HCT116 (cell line): ENCODE data around the gene TMEM11. TPM values are rescaled to one million over a fixed set of nuclear protein-coding genes. Genes with fewer than 3 reads are reported as not detected.

ENCODE experiments used
- ATAC-seq: fragments of 200-7000 bp; cut with Tn5 transposase; 2 replicates; pipeline ENCODE4 v1.9.1; 2020; ENCODE audit warnings: mild to moderate bottlenecking, moderate library complexity
- BruUV-seq: library from RNA; stranded (reverse); fragments of 400-500 nt; replicated peaks from 2 replicates; lab custom pipeline; 2021; lab: Mats Ljungman, UMichigan
- CTCF ChIA-PET: fragments of 300-600 bp; sonication (Branson Sonifier 250); formaldehyde crosslinking; loops from one replicate; lab custom pipeline; 2021; ENCODE audit warnings: antibody characterized with exemption; lab: Charles Lee
- POLR2A ChIA-PET: fragments of 300-600, 350-600 bp; sonication (Branson Sonifier 250); formaldehyde crosslinking; loops from one replicate; lab custom pipeline; 2021; ENCODE audit warnings: antibody characterized with exemption; lab: Charles Lee
- RAD21 ChIA-PET, 2 experiments: fragments of 300-600 bp; sonication (Branson Sonifier 250); formaldehyde crosslinking; loops; one replicate each; lab custom pipeline; 2023; ENCODE audit warnings: low total read pairs in 2 of 2; ENCODE audit not compliant: uncharacterized antibody in 2 of 2, unreplicated experiment in 2 of 2, low non-redundant PET in 1 of 2; lab: Charles Lee
- DNase-seq: peaks from one replicate; pipeline ENCODE4 v3.0.0-alpha.2; 2010; ENCODE audit warnings: low read depth, low spot score
- H2AFZ ChIP-seq: fragments of 200-600 bp; shearing (Covaris generic), sonication (generic); 2 replicates; pipeline ENCODE4 v1.6.1; 2017; ENCODE audit warnings: low read depth, mixed run types, mixed read lengths, antibody characterized with exemption, low read length; ENCODE audit not compliant: poor library complexity, severe bottlenecking
- H3K27ac ChIP-seq: 2 replicates; pipeline ENCODE4 v1.5.1; 2012; ENCODE audit warnings: low read depth, low read length
- H3K27me3 ChIP-seq: fragments of 200-600 bp; sonication (generic); 2 replicates; pipeline ENCODE4 v1.6.1; 2016; ENCODE audit warnings: mixed run types, low read length, mixed read lengths; ENCODE audit not compliant: insufficient read depth
- H3K36me3 ChIP-seq, 2 experiments: fragments of 200-500 bp in 1 of 2; fragments of 200-600 bp in 1 of 2; sonication (Bioruptor generic) in 1 of 2; sonication (generic) in 1 of 2; 2 replicates each; pipeline versions ENCODE4 v1.5.1 to v1.6.1; 2014 to 2016; ENCODE audit warnings: low read length in 2 of 2, inconsistent platforms in 1 of 2, mixed read lengths in 1 of 2, mixed run types in 1 of 2; ENCODE audit not compliant: insufficient read depth in 2 of 2, control insufficient read depth in 1 of 2
- H3K4me1 ChIP-seq, 2 experiments: fragments of 200-600 bp in 1 of 2; sonication (generic) in 1 of 2; 2 replicates each; pipeline versions ENCODE4 v1.5.1 to v1.6.1; 2012 to 2017; ENCODE audit warnings: low read length in 2 of 2, inconsistent platforms in 1 of 2, mild to moderate bottlenecking in 1 of 2, mixed read lengths in 1 of 2, mixed run types in 1 of 2, moderate library complexity in 1 of 2; ENCODE audit not compliant: insufficient read depth in 2 of 2, control insufficient read depth in 1 of 2
- H3K4me2 ChIP-seq: fragments of 200-600 bp; sonication (generic); 2 replicates; pipeline ENCODE4 v1.6.1; 2017; ENCODE audit warnings: mixed run types, low read length, mixed read lengths
- H3K4me3 ChIP-seq, 2 experiments: fragments of 200-600 bp in 1 of 2; sonication (generic) in 1 of 2; replicated peaks in 1 of 2; 2 replicates each; pipeline ENCODE4 v1.5.1; 2011 to 2016; ENCODE audit warnings: low read length in 2 of 2, control low read depth in 1 of 2, low read depth in 1 of 2, mild to moderate bottlenecking in 1 of 2, mixed read lengths in 1 of 2, mixed run types in 1 of 2
- H3K79me2 ChIP-seq: fragments of 200-600 bp; sonication (generic); 2 replicates; pipeline ENCODE4 v1.6.1; 2017; ENCODE audit warnings: mild to moderate bottlenecking, mixed run types, low read length, moderate library complexity, mixed read lengths; ENCODE audit not compliant: insufficient read depth
- H3K9ac ChIP-seq: fragments of 200-600 bp; sonication (generic); 2 replicates; pipeline ENCODE4 v1.6.1; 2016; ENCODE audit warnings: low read length, mixed read lengths
- H3K9me2 ChIP-seq: fragments of 200-600 bp; sonication (generic), shearing (Covaris generic); 2 replicates; pipeline ENCODE4 v1.6.1; 2017; ENCODE audit warnings: mixed run types, mild to moderate bottlenecking, moderate library complexity; ENCODE audit not compliant: insufficient read depth
- H3K9me3 ChIP-seq, 2 experiments: fragments of 200-500 bp in 1 of 2; fragments of 200-600 bp in 1 of 2; sonication (Bioruptor generic) in 1 of 2; sonication (generic) in 1 of 2; 2 replicates each; pipeline ENCODE4 v1.6.1; 2014 to 2017; ENCODE audit warnings: low read length in 2 of 2, mixed read lengths in 2 of 2, inconsistent platforms in 1 of 2, low read depth in 1 of 2, mild to moderate bottlenecking in 1 of 2, mixed run types in 1 of 2, moderate library complexity in 1 of 2; ENCODE audit not compliant: control insufficient read depth in 1 of 2, insufficient read depth in 1 of 2
- H4K20me1 ChIP-seq: fragments of 200-600 bp; sonication (generic), shearing (Covaris generic); 2 replicates; pipeline ENCODE4 v1.6.1; 2017; ENCODE audit warnings: mixed run types, mild to moderate bottlenecking, moderate library complexity; ENCODE audit not compliant: insufficient read depth
- CBX3 ChIP-seq: IDR thresholded peaks from 2 replicates; pipeline ENCODE4 v1.6.1; 2012; ENCODE audit warnings: low read depth
- CTCF ChIP-seq, 3 experiments: fragments of 200-600 bp in 1 of 3; sonication (generic) in 1 of 3; IDR thresholded peaks in 2 of 3; conservative IDR thresholded peaks in 1 of 3; 2 replicates each; pipeline ENCODE4 v1.5.1; 2012 to 2017; ENCODE audit warnings: low read depth in 2 of 3, low read length in 2 of 3, antibody characterized with exemption in 1 of 3, borderline replicate concordance in 1 of 3, control low read depth in 1 of 3, mild to moderate bottlenecking in 1 of 3, mixed read lengths in 1 of 3, mixed run types in 1 of 3, moderate library complexity in 1 of 3; ENCODE audit not compliant: insufficient read depth in 1 of 3
- EGR1 ChIP-seq: IDR thresholded peaks from 2 replicates; pipeline ENCODE4 v1.6.1; 2012; ENCODE audit warnings: low read depth
- EZH2phosphoT487 ChIP-seq: fragments of 200-600 bp; IDR thresholded peaks from 2 replicates; pipeline ENCODE4 v1.6.1; 2018; ENCODE audit warnings: antibody characterized with exemption, borderline replicate concordance
- FOSL1 ChIP-seq: IDR thresholded peaks from 2 replicates; pipeline ENCODE4 v1.6.1; 2012; ENCODE audit warnings: low read depth
- JUND ChIP-seq: IDR thresholded peaks from 2 replicates; pipeline ENCODE4 v1.6.1; 2012
- POLR2A ChIP-seq: IDR thresholded peaks from 2 replicates; pipeline ENCODE4 v1.7.0; 2011; ENCODE audit warnings: borderline replicate concordance; ENCODE audit not compliant: insufficient read depth, insufficient read length; ENCODE audit errors: extremely low read depth
- POLR2AphosphoS5 ChIP-seq: IDR thresholded peaks from 2 replicates; pipeline ENCODE4 v1.6.1; 2011; ENCODE audit warnings: mild to moderate bottlenecking, low read depth, low read length, moderate library complexity
- RAD21 ChIP-seq: IDR thresholded peaks from 2 replicates; pipeline ENCODE4 v1.6.1; 2012; ENCODE audit warnings: low read depth, mild to moderate bottlenecking
- REST ChIP-seq: IDR thresholded peaks from 2 replicates; pipeline ENCODE4 v1.6.1; 2012; ENCODE audit warnings: low read depth
- SIN3A ChIP-seq: IDR thresholded peaks from 2 replicates; pipeline ENCODE4 v1.6.1; 2012; ENCODE audit warnings: low read depth
- SP1 ChIP-seq: IDR thresholded peaks from 2 replicates; pipeline ENCODE4 v1.6.1; 2012; ENCODE audit warnings: low read depth
- SRF ChIP-seq: IDR thresholded peaks from 2 replicates; pipeline ENCODE4 v1.6.1; 2012; ENCODE audit warnings: low read depth
- TCF7L2 ChIP-seq: IDR thresholded peaks from 2 replicates; pipeline ENCODE4 v1.7.0; 2011; ENCODE audit warnings: borderline replicate concordance, inconsistent platforms; ENCODE audit not compliant: insufficient read depth, insufficient read length; ENCODE audit errors: extremely low read depth
- ZBTB33 ChIP-seq: IDR thresholded peaks from 2 replicates; pipeline ENCODE4 v1.6.1; 2011; ENCODE audit warnings: mild to moderate bottlenecking, low read length, moderate library complexity; ENCODE audit not compliant: insufficient replicate concordance; ENCODE audit errors: extremely low read depth
- ZNF274 ChIP-seq: fragments of 200-500 bp; sonication (Bioruptor generic); IDR thresholded peaks from 2 replicates; pipeline ENCODE4 v1.6.1; 2014; ENCODE audit warnings: mild to moderate bottlenecking, low read depth, low read length, inconsistent platforms
- intact Hi-C: fragments of 100-400 bp; cut with micrococcal nuclease; formaldehyde crosslinking; loops from 2 replicates; pipeline ENCODE4 v1.10.0; 2022
- total RNA-seq: library from RNA; stranded (reverse); gene quantifications from one replicate; pipeline ENCODE4 v1.2.1, GENCODE V29; 2021; ENCODE audit not compliant: unreplicated experiment
- TF ChIP-seq, protein P1 (sequence below): IDR thresholded peaks from 2 replicates; pipeline ENCODE4 v1.6.1; 2012

Gene TMEM11
- total RNA-seq, 1 experiment from 2014 or later = 31.0 TPM

DNA sequence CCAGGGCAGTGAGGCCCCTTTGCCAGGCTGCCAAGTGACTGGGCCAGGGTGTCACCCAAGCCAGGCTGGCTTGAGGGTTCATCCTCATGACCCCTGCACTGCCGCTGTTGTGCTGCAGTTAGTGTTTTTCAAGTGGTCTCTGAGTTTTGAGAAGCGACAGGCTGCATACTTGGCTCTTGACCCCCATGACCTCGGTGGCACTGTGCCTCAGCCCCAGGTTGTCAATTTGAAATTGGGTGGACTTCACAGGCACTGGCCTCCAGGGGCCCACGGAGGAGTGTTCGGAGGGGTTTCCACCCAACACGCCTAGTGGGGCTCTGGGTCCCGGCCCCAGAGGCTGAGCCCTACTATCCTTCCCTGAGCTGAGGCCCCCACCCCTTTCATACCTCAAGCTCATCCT lies 44.5 kb downstream of the TMEM11 start:
- Histone ChIP-seq H2AFZ (no peak overlapping the region), H4K20me1 (0 out of 2 replicates have a peak, but pooled peaks cover 1% of the 10 kb centered on the region), H3K9ac (no peak overlapping the region), H3K9me3 (no peaks in the 10 kb centered on the region), H3K4me3 (no peak overlapping the region), H3K4me2 (no peak overlapping the region), H3K27ac (no peak overlapping the region), H3K79me2 (peaks cover 4% of the 10 kb centered on the region; the same call in 1 of the 2 replicates), H3K9me2 (no peaks in the 10 kb centered on the region), H3K4me1 (no peaks in the 10 kb centered on the region), H3K27me3 (no peaks in the 10 kb centered on the region), H3K36me3 (no peaks in the 10 kb centered on the region)
- ChIA-PET RAD21 (no interaction called here), CTCF (no interaction called here), POLR2A (no interaction called here)
- BruUV-seq = no TSS peak
- TF ChIP-seq JUND (no peak), SIN3A (no peak), CBX3 (no peak), POLR2AphosphoS5 (no peak), POLR2A (no peak), CTCF (IDR thresholded peaks at IDR 0.05 in 2 of 3, conservative IDR thresholded peaks at IDR 0.05 in 1 of 3; ENCODE audit: borderline replicate concordance in 1 of 3, insufficient read depth in 1 of 3, low read depth in 2 of 3, low read length in 2 of 3) (no peak), TCF7L2 (no peak), ZBTB33 (no peak), EZH2phosphoT487 (no peak), EGR1 (no peak), SRF (no peak), SP1 (no peak), ZNF274 (no peak), RAD21 (no peak), REST (no peak), FOSL1 (no peak)
- TF ChIP-seq, protein P1, sequence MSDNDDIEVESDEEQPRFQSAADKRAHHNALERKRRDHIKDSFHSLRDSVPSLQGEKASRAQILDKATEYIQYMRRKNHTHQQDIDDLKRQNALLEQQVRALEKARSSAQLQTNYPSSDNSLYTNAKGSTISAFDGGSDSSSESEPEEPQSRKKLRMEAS = no peak
- DNase-seq (no peak), ATAC-seq (no peak)
- intact Hi-C loops = no loop called here
